ENCODE data around the gene PLAC1. TPM values are rescaled to one million over a fixed set of nuclear protein-coding genes. Genes with fewer than 3 reads are reported as not detected.

Gene PLAC1
- total and polyA plus RNA-seq, 2 experiments from 2014 or later, result 0.50 to 0.83 TPM

DNA sequence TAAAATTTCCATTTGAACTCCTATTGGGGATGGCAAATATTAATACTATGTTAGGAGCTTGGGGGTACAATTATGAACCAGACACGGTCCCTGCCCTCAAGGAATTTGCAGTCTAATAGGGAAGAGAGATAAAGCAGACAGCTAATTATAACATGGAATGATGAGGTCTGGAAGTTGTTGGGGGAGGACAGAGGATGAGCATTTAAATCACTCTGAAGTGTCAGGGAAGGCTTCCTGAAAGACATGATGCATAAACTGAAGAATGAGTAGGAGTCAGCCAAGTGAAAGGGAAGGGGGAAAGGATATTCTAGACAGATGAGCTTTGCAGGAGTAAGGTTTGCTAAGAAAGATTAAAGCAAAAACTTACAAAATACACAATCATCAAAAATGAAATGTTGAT lies 15.9 kb downstream of the PLAC1 start:
- Histone ChIP-seq H3K4me2 (no peak overlapping the region), H4K20me1 (replicated peaks; ENCODE audit: insufficient read depth) (no peaks in the 10 kb centered on the region), H3F3A (replicated peaks; ENCODE audit: low read depth) (no peaks in the 10 kb centered on the region), H3K4me1 (ENCODE audit: insufficient read depth) (no peaks in the 10 kb centered on the region), H3K9me2 (ENCODE audit: insufficient read depth) (no peaks in the 10 kb centered on the region), H3K79me2 (replicated peaks; ENCODE audit: insufficient read depth) (no peaks in the 10 kb centered on the region), H3K27ac (ENCODE audit: low read depth) (no peak overlapping the region), H3K36me3 (ENCODE audit: insufficient read depth) (no peaks in the 10 kb centered on the region), H3K27me3 (ENCODE audit: insufficient read depth) (no peaks in the 10 kb centered on the region), H2AFZ (no peak overlapping the region), H3K4me3 (no peak overlapping the region)
- TF ChIP-seq, protein P1, sequence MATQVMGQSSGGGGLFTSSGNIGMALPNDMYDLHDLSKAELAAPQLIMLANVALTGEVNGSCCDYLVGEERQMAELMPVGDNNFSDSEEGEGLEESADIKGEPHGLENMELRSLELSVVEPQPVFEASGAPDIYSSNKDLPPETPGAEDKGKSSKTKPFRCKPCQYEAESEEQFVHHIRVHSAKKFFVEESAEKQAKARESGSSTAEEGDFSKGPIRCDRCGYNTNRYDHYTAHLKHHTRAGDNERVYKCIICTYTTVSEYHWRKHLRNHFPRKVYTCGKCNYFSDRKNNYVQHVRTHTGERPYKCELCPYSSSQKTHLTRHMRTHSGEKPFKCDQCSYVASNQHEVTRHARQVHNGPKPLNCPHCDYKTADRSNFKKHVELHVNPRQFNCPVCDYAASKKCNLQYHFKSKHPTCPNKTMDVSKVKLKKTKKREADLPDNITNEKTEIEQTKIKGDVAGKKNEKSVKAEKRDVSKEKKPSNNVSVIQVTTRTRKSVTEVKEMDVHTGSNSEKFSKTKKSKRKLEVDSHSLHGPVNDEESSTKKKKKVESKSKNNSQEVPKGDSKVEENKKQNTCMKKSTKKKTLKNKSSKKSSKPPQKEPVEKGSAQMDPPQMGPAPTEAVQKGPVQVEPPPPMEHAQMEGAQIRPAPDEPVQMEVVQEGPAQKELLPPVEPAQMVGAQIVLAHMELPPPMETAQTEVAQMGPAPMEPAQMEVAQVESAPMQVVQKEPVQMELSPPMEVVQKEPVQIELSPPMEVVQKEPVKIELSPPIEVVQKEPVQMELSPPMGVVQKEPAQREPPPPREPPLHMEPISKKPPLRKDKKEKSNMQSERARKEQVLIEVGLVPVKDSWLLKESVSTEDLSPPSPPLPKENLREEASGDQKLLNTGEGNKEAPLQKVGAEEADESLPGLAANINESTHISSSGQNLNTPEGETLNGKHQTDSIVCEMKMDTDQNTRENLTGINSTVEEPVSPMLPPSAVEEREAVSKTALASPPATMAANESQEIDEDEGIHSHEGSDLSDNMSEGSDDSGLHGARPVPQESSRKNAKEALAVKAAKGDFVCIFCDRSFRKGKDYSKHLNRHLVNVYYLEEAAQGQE (IDR thresholded peaks at IDR 0.05; ENCODE audit: unreplicated experiment), result no peak
- TF ChIP-seq, protein P2, sequence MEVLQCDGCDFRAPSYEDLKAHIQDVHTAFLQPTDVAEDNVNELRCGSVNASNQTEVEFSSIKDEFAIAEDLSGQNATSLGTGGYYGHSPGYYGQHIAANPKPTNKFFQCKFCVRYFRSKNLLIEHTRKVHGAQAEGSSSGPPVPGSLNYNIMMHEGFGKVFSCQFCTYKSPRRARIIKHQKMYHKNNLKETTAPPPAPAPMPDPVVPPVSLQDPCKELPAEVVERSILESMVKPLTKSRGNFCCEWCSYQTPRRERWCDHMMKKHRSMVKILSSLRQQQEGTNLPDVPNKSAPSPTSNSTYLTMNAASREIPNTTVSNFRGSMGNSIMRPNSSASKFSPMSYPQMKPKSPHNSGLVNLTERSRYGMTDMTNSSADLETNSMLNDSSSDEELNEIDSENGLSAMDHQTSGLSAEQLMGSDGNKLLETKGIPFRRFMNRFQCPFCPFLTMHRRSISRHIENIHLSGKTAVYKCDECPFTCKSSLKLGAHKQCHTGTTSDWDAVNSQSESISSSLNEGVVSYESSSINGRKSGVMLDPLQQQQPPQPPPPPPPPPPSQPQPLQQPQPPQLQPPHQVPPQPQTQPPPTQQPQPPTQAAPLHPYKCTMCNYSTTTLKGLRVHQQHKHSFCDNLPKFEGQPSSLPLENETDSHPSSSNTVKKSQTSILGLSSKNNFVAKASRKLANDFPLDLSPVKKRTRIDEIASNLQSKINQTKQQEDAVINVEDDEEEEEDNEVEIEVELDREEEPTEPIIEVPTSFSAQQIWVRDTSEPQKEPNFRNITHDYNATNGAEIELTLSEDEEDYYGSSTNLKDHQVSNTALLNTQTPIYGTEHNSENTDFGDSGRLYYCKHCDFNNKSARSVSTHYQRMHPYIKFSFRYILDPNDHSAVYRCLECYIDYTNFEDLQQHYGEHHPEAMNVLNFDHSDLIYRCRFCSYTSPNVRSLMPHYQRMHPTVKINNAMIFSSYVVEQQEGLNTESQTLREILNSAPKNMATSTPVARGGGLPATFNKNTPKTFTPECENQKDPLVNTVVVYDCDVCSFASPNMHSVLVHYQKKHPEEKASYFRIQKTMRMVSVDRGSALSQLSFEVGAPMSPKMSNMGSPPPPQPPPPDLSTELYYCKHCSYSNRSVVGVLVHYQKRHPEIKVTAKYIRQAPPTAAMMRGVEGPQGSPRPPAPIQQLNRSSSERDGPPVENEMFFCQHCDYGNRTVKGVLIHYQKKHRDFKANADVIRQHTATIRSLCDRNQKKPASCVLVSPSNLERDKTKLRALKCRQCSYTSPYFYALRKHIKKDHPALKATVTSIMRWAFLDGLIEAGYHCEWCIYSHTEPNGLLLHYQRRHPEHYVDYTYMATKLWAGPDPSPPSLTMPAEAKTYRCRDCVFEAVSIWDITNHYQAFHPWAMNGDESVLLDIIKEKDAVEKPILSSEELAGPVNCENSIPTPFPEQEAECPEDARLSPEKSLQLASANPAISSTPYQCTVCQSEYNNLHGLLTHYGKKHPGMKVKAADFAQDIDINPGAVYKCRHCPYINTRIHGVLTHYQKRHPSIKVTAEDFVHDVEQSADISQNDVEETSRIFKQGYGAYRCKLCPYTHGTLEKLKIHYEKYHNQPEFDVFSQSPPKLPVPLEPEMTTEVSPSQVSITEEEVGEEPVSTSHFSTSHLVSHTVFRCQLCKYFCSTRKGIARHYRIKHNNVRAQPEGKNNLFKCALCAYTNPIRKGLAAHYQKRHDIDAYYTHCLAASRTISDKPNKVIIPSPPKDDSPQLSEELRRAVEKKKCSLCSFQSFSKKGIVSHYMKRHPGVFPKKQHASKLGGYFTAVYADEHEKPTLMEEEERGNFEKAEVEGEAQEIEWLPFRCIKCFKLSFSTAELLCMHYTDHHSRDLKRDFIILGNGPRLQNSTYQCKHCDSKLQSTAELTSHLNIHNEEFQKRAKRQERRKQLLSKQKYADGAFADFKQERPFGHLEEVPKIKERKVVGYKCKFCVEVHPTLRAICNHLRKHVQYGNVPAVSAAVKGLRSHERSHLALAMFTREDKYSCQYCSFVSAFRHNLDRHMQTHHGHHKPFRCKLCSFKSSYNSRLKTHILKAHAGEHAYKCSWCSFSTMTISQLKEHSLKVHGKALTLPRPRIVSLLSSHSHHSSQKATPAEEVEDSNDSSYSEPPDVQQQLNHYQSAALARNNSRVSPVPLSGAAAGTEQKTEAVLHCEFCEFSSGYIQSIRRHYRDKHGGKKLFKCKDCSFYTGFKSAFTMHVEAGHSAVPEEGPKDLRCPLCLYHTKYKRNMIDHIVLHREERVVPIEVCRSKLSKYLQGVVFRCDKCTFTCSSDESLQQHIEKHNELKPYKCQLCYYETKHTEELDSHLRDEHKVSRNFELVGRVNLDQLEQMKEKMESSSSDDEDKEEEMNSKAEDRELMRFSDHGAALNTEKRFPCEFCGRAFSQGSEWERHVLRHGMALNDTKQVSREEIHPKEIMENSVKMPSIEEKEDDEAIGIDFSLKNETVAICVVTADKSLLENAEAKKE (CRISPR knock-in tag; IDR thresholded peaks at IDR 0.05), result no peak
- TF ChIP-seq EZH2 (IDR thresholded peaks at IDR 0.05; ENCODE audit: low read depth, unreplicated experiment) (no peak), ZNF114 (CRISPR knock-in tag; IDR thresholded peaks at IDR 0.05) (no peak), JUNB (IDR thresholded peaks at IDR 0.05; ENCODE audit: unreplicated experiment) (no peak), STAT1 (IDR thresholded peaks at IDR 0.05; ENCODE audit: unreplicated experiment) (no peak), POLR2AphosphoS5 (IDR thresholded peaks at IDR 0.05; ENCODE audit: low read depth) (no peak), ZNF331 (CRISPR knock-in tag; IDR thresholded peaks at IDR 0.05; ENCODE audit: low read depth) (no peak), EZH2phosphoT487 (IDR thresholded peaks at IDR 0.05; ENCODE audit: unreplicated experiment) (no peak), NANOG (IDR thresholded peaks at IDR 0.05; ENCODE audit: borderline replicate concordance) (no peak), CREB1 (CRISPR knock-in tag; IDR thresholded peaks at IDR 0.05; ENCODE audit: low read depth) (no peak)
- TF ChIP-seq, protein P3, sequence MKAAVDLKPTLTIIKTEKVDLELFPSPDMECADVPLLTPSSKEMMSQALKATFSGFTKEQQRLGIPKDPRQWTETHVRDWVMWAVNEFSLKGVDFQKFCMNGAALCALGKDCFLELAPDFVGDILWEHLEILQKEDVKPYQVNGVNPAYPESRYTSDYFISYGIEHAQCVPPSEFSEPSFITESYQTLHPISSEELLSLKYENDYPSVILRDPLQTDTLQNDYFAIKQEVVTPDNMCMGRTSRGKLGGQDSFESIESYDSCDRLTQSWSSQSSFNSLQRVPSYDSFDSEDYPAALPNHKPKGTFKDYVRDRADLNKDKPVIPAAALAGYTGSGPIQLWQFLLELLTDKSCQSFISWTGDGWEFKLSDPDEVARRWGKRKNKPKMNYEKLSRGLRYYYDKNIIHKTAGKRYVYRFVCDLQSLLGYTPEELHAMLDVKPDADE (IDR thresholded peaks at IDR 0.05), result no peak
- TF ChIP-seq, protein P4, sequence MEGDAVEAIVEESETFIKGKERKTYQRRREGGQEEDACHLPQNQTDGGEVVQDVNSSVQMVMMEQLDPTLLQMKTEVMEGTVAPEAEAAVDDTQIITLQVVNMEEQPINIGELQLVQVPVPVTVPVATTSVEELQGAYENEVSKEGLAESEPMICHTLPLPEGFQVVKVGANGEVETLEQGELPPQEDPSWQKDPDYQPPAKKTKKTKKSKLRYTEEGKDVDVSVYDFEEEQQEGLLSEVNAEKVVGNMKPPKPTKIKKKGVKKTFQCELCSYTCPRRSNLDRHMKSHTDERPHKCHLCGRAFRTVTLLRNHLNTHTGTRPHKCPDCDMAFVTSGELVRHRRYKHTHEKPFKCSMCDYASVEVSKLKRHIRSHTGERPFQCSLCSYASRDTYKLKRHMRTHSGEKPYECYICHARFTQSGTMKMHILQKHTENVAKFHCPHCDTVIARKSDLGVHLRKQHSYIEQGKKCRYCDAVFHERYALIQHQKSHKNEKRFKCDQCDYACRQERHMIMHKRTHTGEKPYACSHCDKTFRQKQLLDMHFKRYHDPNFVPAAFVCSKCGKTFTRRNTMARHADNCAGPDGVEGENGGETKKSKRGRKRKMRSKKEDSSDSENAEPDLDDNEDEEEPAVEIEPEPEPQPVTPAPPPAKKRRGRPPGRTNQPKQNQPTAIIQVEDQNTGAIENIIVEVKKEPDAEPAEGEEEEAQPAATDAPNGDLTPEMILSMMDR (conservative IDR thresholded peaks at IDR 0.05; ENCODE audit: low read depth in 2 of 2), result no peak
- H3K27ac Mint-ChIP-seq, result no peak overlapping the region
- no peaks in the 10 kb centered on the region for H3K27me3 Mint-ChIP-seq (ENCODE audit: insufficient read depth, low read depth, poor library complexity)
- no peaks in the 10 kb centered on the region for H3K36me3 Mint-ChIP-seq (ENCODE audit: low read depth)
- H3K4me1 Mint-ChIP-seq, result no peaks in the 10 kb centered on the region
- H3K4me3 Mint-ChIP-seq, result no peak overlapping the region
- ATAC-seq, result no peak
- no peak for DNase-seq (ENCODE audit: low spot score)
- H3K9me3 Mint-ChIP-seq, result no peaks in the 10 kb centered on the region
